Loucy (cell line): Measurements from ENCODE around the gene SLC25A31.

Experiments used
- H2AFZ ChIP-seq: fragments of 200-600 bp; sonication (generic); 2 replicates; pipeline ENCODE4 v1.6.0; 2016; ENCODE audit warnings: antibody characterized with exemption, mild to moderate bottlenecking, low read length, moderate library complexity
- H3F3A ChIP-seq: fragments of 200-600 bp; 2 replicates; pipeline ENCODE4 v1.6.0; 2016; ENCODE audit warnings: antibody characterized with exemption, low read depth, mild to moderate bottlenecking
- H3K27me3 ChIP-seq: fragments of 200-600 bp; sonication (generic); 2 replicates; pipeline ENCODE4 v1.6.1; 2014; ENCODE audit warnings: low read length, mild to moderate bottlenecking; ENCODE audit not compliant: insufficient read depth, poor library complexity, severe bottlenecking
- H3K36me3 ChIP-seq: fragments of 200-600 bp; sonication (generic); 2 replicates; pipeline ENCODE4 v1.6.1; 2016; ENCODE audit warnings: low read length; ENCODE audit not compliant: insufficient read depth
- H3K4me1 ChIP-seq: fragments of 200-600 bp; sonication (generic); 2 replicates; pipeline ENCODE4 v1.5.1; 2014; ENCODE audit warnings: low read length, mild to moderate bottlenecking; ENCODE audit not compliant: insufficient read depth, poor library complexity, severe bottlenecking
- H3K4me2 ChIP-seq: fragments of 200-600 bp; sonication (generic); 2 replicates; pipeline ENCODE4 v1.6.0; 2014; ENCODE audit warnings: antibody characterized with exemption, low read length, low read depth, mild to moderate bottlenecking; ENCODE audit not compliant: poor library complexity, severe bottlenecking
- H3K4me3 ChIP-seq: fragments of 200-600 bp; sonication (generic); 2 replicates; pipeline ENCODE4 v1.5.1; 2014; ENCODE audit warnings: low read length, mild to moderate bottlenecking, mixed read lengths; ENCODE audit not compliant: poor library complexity, severe bottlenecking
- H3K79me2 ChIP-seq: fragments of 200-600 bp; sonication (generic); 2 replicates; pipeline ENCODE4 v1.6.1; 2014; ENCODE audit warnings: low read length; ENCODE audit not compliant: insufficient read depth
- H3K9ac ChIP-seq: fragments of 200-600 bp; sonication (generic); 2 replicates; pipeline ENCODE4 v1.6.0; 2014; ENCODE audit warnings: mild to moderate bottlenecking, low read depth, low read length, moderate library complexity; ENCODE audit not compliant: poor library complexity, severe bottlenecking
- H3K9me2 ChIP-seq: fragments of 200-600 bp; sonication (generic); replicated peaks from 2 replicates; pipeline ENCODE4 v1.6.1; 2016; ENCODE audit warnings: low read depth, low read length, mixed read lengths
- H3K9me3 ChIP-seq: fragments of 200-600 bp; sonication (generic); 2 replicates; pipeline ENCODE4 v1.6.1; 2014; ENCODE audit warnings: mild to moderate bottlenecking, antibody characterized with exemption, low read length, low read depth; ENCODE audit not compliant: insufficient read depth
- H4K20me1 ChIP-seq: fragments of 200-600 bp; sonication (generic); 2 replicates; pipeline ENCODE4 v1.6.0; 2014; ENCODE audit warnings: antibody characterized with exemption, low read length, mild to moderate bottlenecking; ENCODE audit not compliant: insufficient read depth, poor library complexity, severe bottlenecking
- EZH2phosphoT487 ChIP-seq: fragments of 200-600 bp; IDR thresholded peaks from 2 replicates; pipeline ENCODE4 v1.6.1; 2018; ENCODE audit warnings: antibody characterized with exemption, mild to moderate bottlenecking, moderate library complexity, borderline replicate concordance
- TF ChIP-seq, protein P1 (sequence below): fragments of 200-600 bp; sonication (generic); conservative IDR thresholded peaks from 2 replicates; pipeline ENCODE4 v1.5.1; 2014; ENCODE audit warnings: mild to moderate bottlenecking, antibody characterized with exemption, low read length

SLC25A31 gene

DNA sequence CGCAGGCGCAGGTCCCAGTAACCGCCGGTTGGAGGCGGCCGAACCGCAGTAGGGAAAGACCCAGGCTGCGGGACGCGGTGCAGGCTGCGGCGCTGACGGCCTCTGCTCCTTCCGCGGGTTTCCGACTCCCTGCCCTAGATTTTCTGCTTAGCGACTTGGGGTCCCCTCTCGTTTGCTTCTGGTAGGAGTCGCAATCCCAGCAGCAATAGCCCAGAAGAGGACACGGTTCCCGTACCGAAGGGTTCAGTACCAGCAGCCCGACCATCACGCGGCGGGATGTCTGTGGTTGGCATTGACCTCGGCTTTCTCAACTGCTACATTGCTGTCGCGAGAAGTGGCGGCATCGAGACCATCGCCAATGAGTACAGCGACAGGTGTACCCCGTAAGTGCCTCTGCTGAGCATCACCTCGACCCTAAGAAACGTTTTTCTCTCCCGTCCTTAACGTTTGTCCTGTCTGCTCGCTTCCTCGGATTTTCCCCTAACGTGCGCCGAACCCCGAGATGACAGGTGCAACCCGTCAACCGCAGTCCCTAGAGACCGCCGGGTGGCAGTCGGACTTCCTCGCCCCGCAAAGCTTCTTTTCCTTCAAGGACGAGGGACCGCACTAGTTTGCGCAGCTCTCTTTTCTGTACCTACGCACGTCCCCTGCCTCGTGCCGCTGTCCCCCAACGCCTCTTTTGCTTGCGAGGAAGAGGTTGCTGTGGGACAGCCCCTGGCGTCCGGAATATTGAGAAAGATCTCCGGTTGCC is 52.2 kb downstream of the SLC25A31 start, which contains the start of gene HSPA4L:
Gene HSPA4L, plus strand, starts transcription at position 48 of the 751 bp plus-strand sequence. Its CDS starts 229 bp downstream, at position 277.
- Histone ChIP-seq H3K4me3 (no peak within 1 kb of the TSS), H3K9ac (no peak within 1 kb of the TSS), H3K27me3 (no peaks in the 10 kb centered on the region), H3K36me3 (no peaks in the 10 kb centered on the region), H3K4me2 (no peak within 1 kb of the TSS), H3F3A (no peaks in the 10 kb centered on the region), H3K4me1 (no peaks in the 10 kb centered on the region), H4K20me1 (no peaks in the 10 kb centered on the region), H2AFZ (no peak within 1 kb of the TSS), H3K79me2 (no peaks in the 10 kb centered on the region), H3K9me3 (no peaks in the 10 kb centered on the region), H3K9me2 (no peaks in the 10 kb centered on the region)
- no peak for TF ChIP-seq EZH2phosphoT487
- TF ChIP-seq, protein P1, sequence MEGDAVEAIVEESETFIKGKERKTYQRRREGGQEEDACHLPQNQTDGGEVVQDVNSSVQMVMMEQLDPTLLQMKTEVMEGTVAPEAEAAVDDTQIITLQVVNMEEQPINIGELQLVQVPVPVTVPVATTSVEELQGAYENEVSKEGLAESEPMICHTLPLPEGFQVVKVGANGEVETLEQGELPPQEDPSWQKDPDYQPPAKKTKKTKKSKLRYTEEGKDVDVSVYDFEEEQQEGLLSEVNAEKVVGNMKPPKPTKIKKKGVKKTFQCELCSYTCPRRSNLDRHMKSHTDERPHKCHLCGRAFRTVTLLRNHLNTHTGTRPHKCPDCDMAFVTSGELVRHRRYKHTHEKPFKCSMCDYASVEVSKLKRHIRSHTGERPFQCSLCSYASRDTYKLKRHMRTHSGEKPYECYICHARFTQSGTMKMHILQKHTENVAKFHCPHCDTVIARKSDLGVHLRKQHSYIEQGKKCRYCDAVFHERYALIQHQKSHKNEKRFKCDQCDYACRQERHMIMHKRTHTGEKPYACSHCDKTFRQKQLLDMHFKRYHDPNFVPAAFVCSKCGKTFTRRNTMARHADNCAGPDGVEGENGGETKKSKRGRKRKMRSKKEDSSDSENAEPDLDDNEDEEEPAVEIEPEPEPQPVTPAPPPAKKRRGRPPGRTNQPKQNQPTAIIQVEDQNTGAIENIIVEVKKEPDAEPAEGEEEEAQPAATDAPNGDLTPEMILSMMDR, result no peak

DNA sequence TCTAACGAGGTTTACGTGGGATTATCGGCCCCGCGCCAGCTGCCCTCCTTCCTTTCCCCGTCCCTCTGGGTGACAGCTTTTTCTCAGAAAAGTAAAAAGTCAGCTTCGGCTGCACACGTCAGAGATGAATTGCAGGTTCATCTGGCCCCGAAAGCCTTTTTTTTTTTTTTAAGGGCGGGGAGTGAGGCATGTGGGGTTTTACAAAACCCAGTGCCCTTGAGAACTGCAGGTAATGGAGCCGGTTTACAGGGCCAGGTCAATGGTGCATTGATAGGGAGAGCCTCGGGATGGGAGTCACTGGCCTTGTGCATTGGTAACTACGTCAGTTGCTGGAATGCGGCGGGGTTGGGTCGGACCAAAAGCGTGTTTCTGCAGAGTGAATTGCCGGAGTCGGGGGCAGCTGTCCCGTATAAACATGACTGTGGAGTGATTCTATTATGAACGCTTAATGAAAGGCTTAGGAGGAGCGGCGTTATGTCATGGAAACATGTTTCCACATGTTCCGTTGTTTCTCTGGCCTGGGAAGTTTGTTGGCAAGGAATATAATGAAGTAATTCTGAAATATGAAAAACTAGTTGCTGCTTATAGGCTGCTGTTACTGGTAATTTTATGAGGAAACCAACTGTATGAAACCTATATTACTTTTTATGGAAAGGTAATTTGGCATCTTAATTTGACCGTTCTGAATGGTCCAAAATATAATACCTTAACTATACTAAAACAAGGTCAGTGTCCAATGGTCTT is 53.0 kb downstream of the SLC25A31 start:
- Histone ChIP-seq H2AFZ (no peak overlapping the region), H3K4me2 (no peak overlapping the region), H3K4me1 (no peaks in the 10 kb centered on the region), H3K9me2 (no peaks in the 10 kb centered on the region), H3K27me3 (no peaks in the 10 kb centered on the region), H3K9me3 (no peaks in the 10 kb centered on the region), H4K20me1 (no peaks in the 10 kb centered on the region), H3K79me2 (no peaks in the 10 kb centered on the region), H3F3A (no peaks in the 10 kb centered on the region), H3K4me3 (no peak overlapping the region), H3K9ac (no peak overlapping the region), H3K36me3 (no peaks in the 10 kb centered on the region)
- TF ChIP-seq EZH2phosphoT487, result no peak
- TF ChIP-seq, protein P1, result no peak

DNA sequence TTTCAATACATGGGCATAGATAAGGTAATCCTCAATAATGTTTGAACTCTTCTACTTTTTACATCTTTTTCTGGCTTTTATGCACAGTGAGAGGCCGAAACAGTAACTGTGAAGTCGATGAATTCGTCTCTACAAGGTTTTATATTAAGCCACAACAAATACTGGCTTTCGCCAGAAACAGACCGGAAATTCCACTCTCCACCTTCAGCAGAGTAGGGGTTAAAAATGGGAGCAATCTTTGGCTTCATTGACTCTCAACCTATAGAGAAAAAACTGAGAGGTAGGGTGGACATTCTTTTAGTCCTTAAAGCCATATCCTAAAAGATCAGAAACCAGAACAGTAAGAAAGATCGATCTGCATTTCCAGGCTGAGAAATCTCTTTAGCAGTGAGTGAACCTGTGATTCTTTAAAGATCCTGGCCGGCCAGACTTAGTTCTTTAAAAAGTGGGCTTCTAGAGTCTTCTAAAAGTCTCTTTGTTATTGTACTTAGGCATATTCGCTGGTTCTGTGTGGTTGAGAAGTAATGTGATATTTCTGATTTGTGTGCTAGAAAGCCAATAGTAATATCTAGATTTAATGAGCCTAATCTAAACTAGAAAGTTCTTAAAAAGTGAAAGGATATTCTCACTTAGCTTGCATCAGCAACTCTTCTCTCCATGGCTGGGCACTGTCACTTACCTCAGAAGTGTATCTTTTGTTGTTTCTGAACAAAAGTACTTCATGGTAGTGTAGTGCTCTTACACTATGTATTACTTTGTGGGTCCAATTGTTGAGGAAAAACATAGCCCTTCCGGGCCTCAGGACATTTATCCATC is 54.0 kb downstream of the SLC25A31 start:
- H3K4me2 ChIP-seq, result no peak overlapping the region
- no peak overlapping the region for H2AFZ ChIP-seq
- H3K9ac ChIP-seq, result no peak overlapping the region
- no peaks in the 10 kb centered on the region for H3F3A ChIP-seq
- H3K4me3 ChIP-seq, result no peak overlapping the region
- H3K4me1 ChIP-seq, result no peaks in the 10 kb centered on the region
- H4K20me1 ChIP-seq, result no peaks in the 10 kb centered on the region
- H3K9me3 ChIP-seq, result no peaks in the 10 kb centered on the region
- H3K36me3 ChIP-seq, result no peaks in the 10 kb centered on the region
- H3K27me3 ChIP-seq, result no peaks in the 10 kb centered on the region
- TF ChIP-seq, protein P1, result no peak
- no peak for TF ChIP-seq EZH2phosphoT487
- H3K9me2 ChIP-seq, result no peaks in the 10 kb centered on the region
- H3K79me2 ChIP-seq, result no peaks in the 10 kb centered on the region
